Smooth muscle cell (in vitro differentiated cells): Measurements from ENCODE around the gene TNXB. TPM values are rescaled to one million over a fixed set of nuclear protein-coding genes. Genes with fewer than 3 reads are reported as not detected.
"Not testable (repeated sequence)": the region's sequence is repeated elsewhere in the genome, so short reads cannot be mapped to it uniquely, and the experiment has no call there.

Source experiments
- DNase-seq: peaks from one replicate; lab custom pipeline; 2025; ENCODE audit not compliant: unreplicated experiment; lab: John Stamatoyannopoulos, UW
- H2AFZ ChIP-seq: fragments of 200-600 bp; sonication (generic); 2 replicates; pipeline ENCODE4 v1.6.0; 2016; ENCODE audit warnings: antibody characterized with exemption, low read depth, mild to moderate bottlenecking
- H3F3A ChIP-seq: fragments of 200-600 bp; sonication (generic); 2 replicates; pipeline ENCODE4 v1.6.0; 2017; ENCODE audit warnings: antibody characterized with exemption, low read depth
- H3K27ac ChIP-seq: fragments of 200-600 bp; sonication (generic); 2 replicates; pipeline ENCODE4 v1.5.1; 2016; ENCODE audit warnings: low read depth, mild to moderate bottlenecking
- H3K27me3 ChIP-seq: fragments of 200-600 bp; sonication (generic); 2 replicates; pipeline ENCODE4 v1.6.1; 2016; ENCODE audit warnings: low read depth, mild to moderate bottlenecking
- H3K36me3 ChIP-seq: fragments of 200-600 bp; sonication (generic); 2 replicates; pipeline ENCODE4 v1.5.1; 2016; ENCODE audit warnings: low read depth
- H3K4me1 ChIP-seq: fragments of 200-600 bp; sonication (generic); 2 replicates; pipeline ENCODE4 v1.5.1; 2016; ENCODE audit warnings: low read depth
- H3K4me2 ChIP-seq: fragments of 200-600 bp; sonication (generic); 2 replicates; pipeline ENCODE4 v1.6.0; 2016; ENCODE audit warnings: mild to moderate bottlenecking
- H3K4me3 ChIP-seq: fragments of 200-600 bp; sonication (generic); 2 replicates; pipeline ENCODE4 v1.5.1; 2016; ENCODE audit warnings: mild to moderate bottlenecking
- H3K79me2 ChIP-seq: fragments of 200-600 bp; sonication (generic); 2 replicates; pipeline ENCODE4 v1.6.0; 2016; ENCODE audit warnings: low read depth, mild to moderate bottlenecking
- H3K9ac ChIP-seq: fragments of 200-600 bp; sonication (generic); 2 replicates; pipeline ENCODE4 v1.6.0; 2016; ENCODE audit warnings: low read depth
- H3K9me3 ChIP-seq: fragments of 200-600 bp; sonication (generic); replicated peaks from 2 replicates; pipeline ENCODE4 v1.5.1; 2016; ENCODE audit warnings: low read depth
- H4K20me1 ChIP-seq: fragments of 200-600 bp; sonication (generic); 2 replicates; pipeline ENCODE4 v1.6.0; 2016; ENCODE audit warnings: low read depth
- WGBS: methylation state at CpG from one replicate; pipeline ENCODE4 v1.1.7; 2016; ENCODE audit warnings: low lambda C conversion rate; 5-methylcytosine and 5-hydroxymethylcytosine counted together
- polyA plus RNA-seq: library from polyadenylated mRNA; unstranded; fragments of >200 nt; fragmentation: Nextera tagmentation; extraction: Ambion mirVana; gene quantifications from 2 replicates; pipeline ENCODE4 v1.2.1, GENCODE V29; 2016
- total RNA-seq: library from RNA; depleted of rRNA; stranded (reverse); fragments of >200 nt; gene quantifications from 2 replicates; pipeline ENCODE4 v1.2.3, GENCODE V29; 2014
- TF ChIP-seq, protein P1 (sequence below): fragments of 200-600 bp; sonication (generic); IDR thresholded peaks from 2 replicates; pipeline ENCODE4 v1.5.1; 2017; ENCODE audit warnings: borderline replicate concordance, mild to moderate bottlenecking, antibody characterized with exemption; ENCODE audit not compliant: insufficient read depth, poor library complexity, severe bottlenecking

Gene TNXB
- total and polyA plus RNA-seq, 2 experiments from 2014 or later: 1.1 TPM

DNA sequence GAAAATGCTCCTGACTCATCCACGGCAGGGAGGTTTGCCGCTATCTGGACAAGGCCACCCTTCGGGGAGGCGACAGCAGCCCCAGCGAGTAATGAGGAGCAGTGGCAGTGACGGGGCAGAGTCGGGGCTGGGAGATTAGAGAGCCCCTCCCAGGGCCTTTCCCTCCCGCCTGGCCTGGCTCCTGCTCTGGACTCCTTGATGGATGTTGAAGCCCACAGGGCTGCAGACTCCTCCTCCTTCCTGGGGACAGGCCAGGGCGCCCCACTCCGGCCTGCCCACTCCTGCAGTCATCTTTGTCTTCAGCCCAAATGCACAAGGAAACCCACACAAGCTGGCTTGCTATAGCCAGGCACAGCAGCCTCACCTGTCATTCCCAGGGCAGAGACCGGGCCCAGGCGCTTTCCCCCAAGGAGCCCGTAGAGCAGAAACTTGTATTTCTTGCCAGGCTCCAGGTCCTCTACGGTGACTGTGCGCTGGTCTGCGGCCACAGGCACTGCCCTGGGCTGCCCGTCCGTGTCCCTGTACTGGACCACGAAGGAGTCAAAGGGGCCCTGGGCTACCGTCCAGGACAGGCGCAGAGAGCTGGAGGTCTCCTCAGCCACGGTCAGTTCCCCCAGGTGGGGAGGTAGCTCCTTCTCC, 63.2 kb downstream of the TNXB start:
- Histone ChIP-seq H3K4me2 (no peak overlapping the region), H3K36me3 (no peaks in the 10 kb centered on the region), H2AFZ (no peak overlapping the region), H3K27ac (no peak overlapping the region), H3K4me3 (no peak overlapping the region), H4K20me1 (no peaks in the 10 kb centered on the region), H3K79me2 (no peaks in the 10 kb centered on the region), H3K27me3 (no peaks in the 10 kb centered on the region), H3F3A (no peaks in the 10 kb centered on the region), H3K4me1 (peaks cover 2% of the 10 kb centered on the region), H3K9me3 (no peaks in the 10 kb centered on the region), H3K9ac (no peak overlapping the region)
- TF ChIP-seq, protein P1, sequence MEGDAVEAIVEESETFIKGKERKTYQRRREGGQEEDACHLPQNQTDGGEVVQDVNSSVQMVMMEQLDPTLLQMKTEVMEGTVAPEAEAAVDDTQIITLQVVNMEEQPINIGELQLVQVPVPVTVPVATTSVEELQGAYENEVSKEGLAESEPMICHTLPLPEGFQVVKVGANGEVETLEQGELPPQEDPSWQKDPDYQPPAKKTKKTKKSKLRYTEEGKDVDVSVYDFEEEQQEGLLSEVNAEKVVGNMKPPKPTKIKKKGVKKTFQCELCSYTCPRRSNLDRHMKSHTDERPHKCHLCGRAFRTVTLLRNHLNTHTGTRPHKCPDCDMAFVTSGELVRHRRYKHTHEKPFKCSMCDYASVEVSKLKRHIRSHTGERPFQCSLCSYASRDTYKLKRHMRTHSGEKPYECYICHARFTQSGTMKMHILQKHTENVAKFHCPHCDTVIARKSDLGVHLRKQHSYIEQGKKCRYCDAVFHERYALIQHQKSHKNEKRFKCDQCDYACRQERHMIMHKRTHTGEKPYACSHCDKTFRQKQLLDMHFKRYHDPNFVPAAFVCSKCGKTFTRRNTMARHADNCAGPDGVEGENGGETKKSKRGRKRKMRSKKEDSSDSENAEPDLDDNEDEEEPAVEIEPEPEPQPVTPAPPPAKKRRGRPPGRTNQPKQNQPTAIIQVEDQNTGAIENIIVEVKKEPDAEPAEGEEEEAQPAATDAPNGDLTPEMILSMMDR: no peak
- WGBS: 77% methylated on average over 19 of the region's 22 CpGs
- DNase-seq: no peak

DNA sequence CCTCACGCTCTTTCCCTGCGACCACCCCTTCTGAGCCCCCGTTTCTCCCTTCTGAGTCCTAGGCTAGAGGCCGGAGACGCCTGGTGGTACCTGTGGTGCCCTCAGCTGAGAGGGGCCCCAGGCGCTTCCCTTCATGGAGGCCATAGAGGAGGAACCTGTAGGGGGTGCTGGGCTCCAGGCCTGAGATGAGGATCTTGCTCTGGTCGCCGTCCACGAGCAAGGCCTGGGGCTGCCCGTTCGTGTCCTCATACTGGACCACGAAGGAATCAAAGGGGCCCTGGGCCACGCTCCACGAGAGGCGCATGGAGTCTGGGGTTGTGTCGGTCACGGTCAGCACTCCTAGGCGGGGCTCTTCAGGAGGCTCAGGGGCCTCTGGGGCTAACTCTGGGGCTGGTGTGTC, 64.2 kb downstream of the TNXB start:
- not testable (repeated sequence) for DNase-seq, H3F3A ChIP-seq, H3K79me2 ChIP-seq, H3K27ac ChIP-seq, H3K27me3 ChIP-seq, H3K4me1 ChIP-seq, H3K4me2 ChIP-seq, H3K4me3 ChIP-seq, H3K36me3 ChIP-seq, H4K20me1 ChIP-seq, H2AFZ ChIP-seq, H3K9me3 ChIP-seq, H3K9ac ChIP-seq
- WGBS: 87% methylated on average over 14 of the region's 18 CpGs

DNA sequence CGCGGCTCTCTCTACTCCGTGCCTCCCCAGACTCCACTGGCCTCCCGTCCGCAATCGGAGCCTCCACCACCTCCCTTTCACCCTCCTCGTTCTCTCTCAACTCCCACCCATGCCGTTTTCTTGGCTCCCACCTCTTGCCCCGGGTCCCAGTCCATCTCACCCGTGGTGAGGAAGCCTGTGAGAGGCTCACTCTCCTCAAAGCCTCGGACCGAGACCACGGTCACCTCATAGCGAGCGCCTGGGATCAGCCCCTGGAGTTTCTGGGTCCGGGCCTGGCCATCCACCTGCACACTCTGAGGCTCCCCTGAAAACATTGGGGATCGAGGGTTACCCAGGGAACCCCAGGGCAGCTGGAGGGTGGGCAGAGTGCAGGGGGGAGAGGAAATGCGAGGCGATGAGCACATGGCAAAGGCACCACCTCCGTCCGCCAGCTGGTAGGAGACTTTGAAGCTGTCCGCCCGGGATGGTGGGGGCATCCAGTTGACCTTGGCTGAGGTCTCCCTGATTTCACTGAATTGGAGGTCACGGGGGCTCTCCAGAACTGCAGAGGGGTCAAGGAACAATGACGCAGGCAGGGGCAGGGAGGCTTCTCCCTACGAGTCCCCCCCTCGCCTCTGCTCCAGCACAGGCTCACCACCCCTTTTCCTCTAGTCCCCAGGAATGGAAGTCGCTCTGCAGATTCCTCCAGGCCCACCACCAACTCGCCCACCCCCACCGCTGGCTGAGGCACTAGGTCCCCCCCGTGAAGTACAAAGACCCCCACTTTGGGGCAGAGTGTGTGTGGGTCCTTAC, 65.4 kb downstream of the TNXB start:
- H3K4me1 ChIP-seq, H3K27me3 ChIP-seq, DNase-seq, H2AFZ ChIP-seq, H4K20me1 ChIP-seq, H3K9me3 ChIP-seq, H3K9ac ChIP-seq, H3K36me3 ChIP-seq, H3K27ac ChIP-seq, H3K79me2 ChIP-seq, H3K4me3 ChIP-seq, H3K4me2 ChIP-seq, H3F3A ChIP-seq: not testable (repeated sequence)
- 97% methylated on average over 17 of the region's 31 CpGs for WGBS

DNA sequence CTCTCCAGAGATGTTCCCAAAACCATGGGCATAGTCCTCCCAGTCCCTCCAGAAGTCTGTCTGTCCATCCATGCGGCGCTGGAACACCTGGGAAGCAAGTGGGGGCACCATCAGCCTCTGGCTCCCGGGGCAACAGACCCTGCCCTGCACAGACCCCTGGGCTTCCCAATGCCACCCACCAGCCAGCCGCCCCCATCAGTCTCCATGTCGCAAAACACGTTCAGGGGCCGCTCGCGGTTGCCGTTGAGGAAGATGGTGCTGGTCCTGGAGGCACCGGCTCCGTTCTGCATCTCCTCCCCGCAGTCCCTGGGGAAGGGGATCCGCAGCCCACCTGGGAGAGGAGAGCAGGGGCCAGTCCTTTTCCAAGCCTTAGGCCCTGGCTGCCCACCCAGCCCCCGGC, 66.9 kb downstream of the TNXB start:
- not testable (repeated sequence) for H4K20me1 ChIP-seq, H3F3A ChIP-seq, H3K79me2 ChIP-seq, H3K27me3 ChIP-seq, H3K4me2 ChIP-seq, H3K4me3 ChIP-seq, H3K9me3 ChIP-seq, H2AFZ ChIP-seq, DNase-seq, H3K36me3 ChIP-seq, H3K9ac ChIP-seq, H3K27ac ChIP-seq, H3K4me1 ChIP-seq
- 98% methylated on average over 13 of the region's 15 CpGs for WGBS

DNA sequence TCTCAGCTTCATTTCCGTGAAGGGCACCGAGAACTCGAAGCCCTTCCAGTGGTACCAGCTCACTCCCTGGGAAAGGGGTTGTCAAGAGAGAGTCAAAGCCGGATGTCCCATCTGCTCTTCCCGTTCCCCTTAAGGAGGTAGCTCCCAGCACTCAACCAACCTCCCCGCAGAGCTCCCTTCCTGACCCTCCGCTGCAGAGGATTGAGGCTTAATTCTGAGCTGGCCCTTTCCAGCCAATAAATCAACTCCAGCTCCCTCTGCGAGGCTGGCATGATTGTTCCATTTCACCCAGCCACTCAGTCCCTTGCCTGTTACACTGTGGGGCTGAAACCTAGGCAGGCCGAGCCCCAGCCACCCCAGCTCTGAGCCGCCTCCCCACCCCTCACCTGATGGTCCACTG, 67.8 kb downstream of the TNXB start:
- H3K36me3 ChIP-seq, H4K20me1 ChIP-seq, H2AFZ ChIP-seq, H3K9ac ChIP-seq, H3K4me1 ChIP-seq, H3K27ac ChIP-seq, H3K4me2 ChIP-seq, H3K79me2 ChIP-seq, H3K4me3 ChIP-seq, H3F3A ChIP-seq, H3K27me3 ChIP-seq, H3K9me3 ChIP-seq, DNase-seq: not testable (repeated sequence)
- 76% methylated on average over 5 of the region's 10 CpGs for WGBS

DNA sequence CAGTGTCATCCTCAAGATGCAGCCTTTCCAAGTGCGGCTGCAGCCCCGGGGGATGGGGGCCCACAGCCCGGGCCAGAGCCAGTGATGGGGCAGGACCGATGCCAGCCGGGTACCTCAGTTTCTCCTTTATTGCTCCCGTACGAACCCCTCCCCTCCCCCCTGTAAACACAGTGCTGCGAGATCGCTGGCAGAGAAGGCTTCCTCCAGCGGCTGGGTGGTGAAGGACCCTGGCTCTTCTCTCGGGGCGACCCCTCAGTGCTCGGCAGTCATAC, 68.2 kb downstream of the TNXB start:
- not testable (repeated sequence) for H3K4me3 ChIP-seq, H3K27me3 ChIP-seq, H3K4me1 ChIP-seq, H3K9me3 ChIP-seq, H3K36me3 ChIP-seq, H3K4me2 ChIP-seq, H3K9ac ChIP-seq, H2AFZ ChIP-seq, H3K79me2 ChIP-seq, H4K20me1 ChIP-seq, H3K27ac ChIP-seq, H3F3A ChIP-seq, DNase-seq
- WGBS: no CpG with 5 or more reads among the region's 13 CpGs

DNA sequence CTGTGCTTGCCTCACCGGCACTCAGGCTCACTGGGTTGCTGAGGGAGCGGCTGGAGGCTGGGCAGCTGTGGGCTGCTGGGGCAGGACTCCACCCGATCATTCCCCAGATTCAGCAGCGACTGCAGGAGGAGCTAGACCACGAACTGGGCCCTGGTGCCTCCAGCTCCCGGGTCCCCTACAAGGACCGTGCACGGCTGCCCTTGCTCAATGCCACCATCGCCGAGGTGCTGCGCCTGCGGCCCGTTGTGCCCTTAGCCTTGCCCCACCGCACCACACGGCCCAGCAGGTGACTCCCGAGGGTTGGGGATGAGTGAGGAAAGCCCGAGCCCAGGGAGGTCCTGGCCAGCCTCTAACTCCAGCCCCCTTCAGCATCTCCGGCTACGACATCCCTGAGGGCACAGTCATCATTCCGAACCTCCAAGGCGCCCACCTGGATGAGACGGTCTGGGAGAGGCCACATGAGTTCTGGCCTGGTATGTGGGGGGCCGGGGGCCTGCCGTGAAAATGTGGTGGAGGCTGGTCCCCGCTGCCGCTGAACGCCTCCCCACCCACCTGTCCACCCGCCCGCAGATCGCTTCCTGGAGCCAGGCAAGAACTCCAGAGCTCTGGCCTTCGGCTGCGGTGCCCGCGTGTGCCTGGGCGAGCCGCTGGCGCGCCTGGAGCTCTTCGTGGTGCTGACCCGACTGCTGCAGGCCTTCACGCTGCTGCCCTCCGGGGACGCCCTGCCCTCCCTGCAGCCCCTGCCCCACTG, 68.7 kb downstream of the TNXB start:
- H3F3A ChIP-seq, H3K4me1 ChIP-seq, H3K36me3 ChIP-seq, H3K9me3 ChIP-seq, H3K4me2 ChIP-seq, H3K27ac ChIP-seq, H3K79me2 ChIP-seq, H3K4me3 ChIP-seq, DNase-seq, H2AFZ ChIP-seq, H4K20me1 ChIP-seq, H3K9ac ChIP-seq, H3K27me3 ChIP-seq: not testable (repeated sequence)
- 94% methylated on average over 21 of the region's 43 CpGs for WGBS
